PC-3 (cell line): ENCODE data around the gene OBP2B. TPM values are rescaled to one million over a fixed set of nuclear protein-coding genes. Genes with fewer than 3 reads are reported as not detected.
"Not testable (repeated sequence)": the region's sequence is repeated elsewhere in the genome, so short reads cannot be mapped to it uniquely, and the experiment has no call there.

Experiments used
- ATAC-seq: fragments of 200-7000 bp; cut with Tn5 transposase; 2 replicates; pipeline ENCODE4 v1.9.1; 2020; ENCODE audit warnings: mild to moderate bottlenecking, moderate library complexity
- BruUV-seq: library from RNA; stranded (reverse); fragments of 400-500 nt; replicated peaks from 2 replicates; lab custom pipeline; 2021; lab: Mats Ljungman, UMichigan
- CTCF ChIA-PET: fragments of 300-600 bp; sonication (Branson Sonifier 250); formaldehyde crosslinking; loops from one replicate; lab custom pipeline; 2022; ENCODE audit warnings: antibody characterized with exemption; lab: Charles Lee
- POLR2A ChIA-PET: fragments of 300-600 bp; sonication (Branson Sonifier 250); formaldehyde crosslinking; loops from one replicate; lab custom pipeline; 2022; ENCODE audit warnings: antibody characterized with exemption; ENCODE audit not compliant: unreplicated experiment; lab: Charles Lee
- DNase-seq: peaks from one replicate; pipeline ENCODE4 v3.0.0-alpha.2; 2015
- H2AFZ ChIP-seq: fragments of 300-600 bp; sonication (generic); 2 replicates; pipeline ENCODE4 v1.6.0; 2016; ENCODE audit warnings: antibody characterized with exemption, low read length
- H3F3A ChIP-seq: fragments of 300-600 bp; sonication (generic); one replicate; pipeline ENCODE4 v1.6.0; 2017; ENCODE audit warnings: antibody characterized with exemption, low read length, control low read depth, mild to moderate bottlenecking; ENCODE audit not compliant: unreplicated experiment
- H3K27ac ChIP-seq: fragments of 300-600 bp; sonication (generic); 2 replicates; pipeline ENCODE4 v1.5.1; 2016; ENCODE audit warnings: mild to moderate bottlenecking, low read length
- H3K27me3 ChIP-seq: fragments of 300-600 bp; sonication (generic); 2 replicates; pipeline ENCODE4 v1.6.1; 2016; ENCODE audit warnings: low read length, mixed read lengths
- H3K36me3 ChIP-seq: fragments of 300-600 bp; sonication (generic); 2 replicates; pipeline ENCODE4 v1.6.1; 2016; ENCODE audit warnings: low read depth, mixed run types, low read length, mixed read lengths
- H3K4me1 ChIP-seq: fragments of 300-600 bp; sonication (generic); 2 replicates; pipeline ENCODE4 v1.5.1; 2016; ENCODE audit warnings: low read length; ENCODE audit not compliant: insufficient read depth
- H3K4me2 ChIP-seq: fragments of 300-600 bp; sonication (generic); 2 replicates; pipeline ENCODE4 v1.6.0; 2016; ENCODE audit warnings: low read length
- H3K4me3 ChIP-seq: fragments of 300-600 bp; sonication (generic); 2 replicates; pipeline ENCODE4 v1.5.1; 2016; ENCODE audit warnings: mild to moderate bottlenecking, low read length, mixed read lengths
- H3K79me2 ChIP-seq: fragments of 300-600 bp; sonication (generic); 2 replicates; pipeline ENCODE4 v1.6.1; 2017; ENCODE audit warnings: low read length, mixed read lengths
- H3K9ac ChIP-seq: fragments of 300-600 bp; sonication (generic); 2 replicates; pipeline ENCODE4 v1.6.0; 2016; ENCODE audit warnings: mild to moderate bottlenecking, low read length
- H3K9me2 ChIP-seq: fragments of 300-600 bp; sonication (generic); replicated peaks from 2 replicates; pipeline ENCODE4 v1.6.1; 2016; ENCODE audit warnings: mixed run types, low read length, mixed read lengths
- H3K9me3 ChIP-seq: fragments of 300-600 bp; sonication (generic); 2 replicates; pipeline ENCODE4 v1.6.1; 2016; ENCODE audit warnings: low read length, mixed read lengths
- H4K20me1 ChIP-seq: fragments of 300-600 bp; sonication (generic); 2 replicates; pipeline ENCODE4 v1.6.1; 2016; ENCODE audit warnings: low read length, mixed read lengths
- EZH2 ChIP-seq: fragments of 300-600 bp; sonication (generic); IDR thresholded peaks from one replicate; pipeline ENCODE4 v1.6.1; 2017; ENCODE audit warnings: antibody characterized with exemption, mild to moderate bottlenecking, low read length; ENCODE audit not compliant: unreplicated experiment
- EZH2phosphoT487 ChIP-seq: fragments of 300-600 bp; sonication (generic); IDR thresholded peaks from 2 replicates; pipeline ENCODE4 v1.6.1; 2018; ENCODE audit warnings: mild to moderate bottlenecking, antibody characterized with exemption, low read length, borderline replicate concordance
- intact Hi-C: fragments of 100-400 bp; cut with micrococcal nuclease; formaldehyde crosslinking; loops from 2 replicates; pipeline ENCODE4 v1.9.0; 2023
- total RNA-seq: library from RNA; depleted of rRNA; stranded (reverse); fragments of >200 nt; gene quantifications from 2 replicates; pipeline ENCODE4 v1.2.3, GENCODE V29; 2014
- TF ChIP-seq, protein P1 (sequence below): fragments of 300-600 bp; sonication (generic); conservative IDR thresholded peaks from 2 replicates; pipeline ENCODE4 v1.5.1; 2017; ENCODE audit warnings: antibody characterized with exemption, low read depth, mild to moderate bottlenecking, low read length

Gene OBP2B
- total RNA-seq, 1 experiment from 2014 or later, result not detected

DNA sequence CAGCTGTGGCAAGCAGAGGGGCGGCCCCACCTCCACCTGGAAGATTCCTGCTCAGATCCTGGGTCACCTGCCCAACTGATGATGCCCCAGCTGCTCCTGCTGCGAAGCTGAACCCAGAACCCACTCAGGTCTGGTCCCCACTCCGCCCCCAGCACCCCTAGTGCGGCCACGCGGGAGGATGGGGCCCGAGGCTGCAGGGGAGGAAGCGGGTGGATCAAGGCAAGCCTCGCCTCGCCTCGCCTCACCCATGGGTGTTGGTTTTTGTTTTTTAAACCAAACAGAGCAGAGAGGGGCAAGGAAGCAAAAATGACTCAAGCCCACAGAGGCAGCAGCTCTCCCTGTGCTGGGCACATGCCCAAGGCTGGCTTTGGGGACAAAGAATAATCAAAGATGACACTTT lies 42.7 kb upstream of the OBP2B start:
- Histone ChIP-seq H2AFZ (no peak overlapping the region), H3K79me2 (no peaks in the 10 kb centered on the region), H3K4me2 (peak overlapping the region; percentile 67), H3K4me1 (peaks cover 31% of the 10 kb centered on the region), H3F3A (no peaks in the 10 kb centered on the region), H3K4me3 (no peak overlapping the region; the same call in 1 of the 2 replicates), H3K27me3 (no peaks in the 10 kb centered on the region), H3K9ac (no peak overlapping the region; the same call in 1 of the 2 replicates), H4K20me1 (no peaks in the 10 kb centered on the region), H3K27ac (peak overlapping the region; percentile 69), H3K9me2 (no peaks in the 10 kb centered on the region), H3K36me3 (no peaks in the 10 kb centered on the region), H3K9me3 (no peaks in the 10 kb centered on the region)
- ChIA-PET CTCF (no interaction called here), POLR2A (no interaction called here)
- ATAC-seq (peak; percentile 33; the same call in 1 of the 2 replicates), DNase-seq (peak; percentile 31)
- TF ChIP-seq EZH2phosphoT487, result no peak
- TF ChIP-seq EZH2, result no peak
- TF ChIP-seq, protein P1, sequence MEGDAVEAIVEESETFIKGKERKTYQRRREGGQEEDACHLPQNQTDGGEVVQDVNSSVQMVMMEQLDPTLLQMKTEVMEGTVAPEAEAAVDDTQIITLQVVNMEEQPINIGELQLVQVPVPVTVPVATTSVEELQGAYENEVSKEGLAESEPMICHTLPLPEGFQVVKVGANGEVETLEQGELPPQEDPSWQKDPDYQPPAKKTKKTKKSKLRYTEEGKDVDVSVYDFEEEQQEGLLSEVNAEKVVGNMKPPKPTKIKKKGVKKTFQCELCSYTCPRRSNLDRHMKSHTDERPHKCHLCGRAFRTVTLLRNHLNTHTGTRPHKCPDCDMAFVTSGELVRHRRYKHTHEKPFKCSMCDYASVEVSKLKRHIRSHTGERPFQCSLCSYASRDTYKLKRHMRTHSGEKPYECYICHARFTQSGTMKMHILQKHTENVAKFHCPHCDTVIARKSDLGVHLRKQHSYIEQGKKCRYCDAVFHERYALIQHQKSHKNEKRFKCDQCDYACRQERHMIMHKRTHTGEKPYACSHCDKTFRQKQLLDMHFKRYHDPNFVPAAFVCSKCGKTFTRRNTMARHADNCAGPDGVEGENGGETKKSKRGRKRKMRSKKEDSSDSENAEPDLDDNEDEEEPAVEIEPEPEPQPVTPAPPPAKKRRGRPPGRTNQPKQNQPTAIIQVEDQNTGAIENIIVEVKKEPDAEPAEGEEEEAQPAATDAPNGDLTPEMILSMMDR, result no peak
- intact Hi-C loops, result no loop called here
- BruUV-seq, result no TSS peak

DNA sequence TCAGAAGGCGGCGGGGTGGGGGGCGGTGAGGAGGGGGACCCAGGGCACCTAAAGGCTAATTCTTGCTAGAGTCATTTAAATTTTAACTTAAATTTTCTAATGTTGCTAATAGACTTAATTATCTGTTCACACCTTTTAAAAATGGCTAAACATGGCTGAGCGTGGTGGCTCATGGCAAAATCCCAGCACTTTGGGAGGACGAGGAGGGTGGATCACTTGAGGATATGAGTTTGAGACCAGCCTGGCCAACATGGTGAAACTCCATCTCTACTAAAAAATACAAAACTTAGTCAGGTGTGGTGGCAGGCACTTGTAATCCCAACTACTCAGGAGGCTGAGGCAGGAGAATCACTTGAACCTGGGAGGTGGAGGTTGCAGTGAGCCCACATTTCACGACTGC lies 42.2 kb upstream of the OBP2B start:
- H3K36me3 ChIP-seq, BruUV-seq, POLR2A ChIA-PET, H3K79me2 ChIP-seq, ATAC-seq, H3K27ac ChIP-seq, H3K4me3 ChIP-seq, H3K27me3 ChIP-seq, DNase-seq, H3K9me3 ChIP-seq, H3F3A ChIP-seq, H4K20me1 ChIP-seq, H2AFZ ChIP-seq, H3K9ac ChIP-seq, H3K9me2 ChIP-seq, CTCF ChIA-PET, intact Hi-C loops: not testable (repeated sequence)
- Histone ChIP-seq H3K4me1 (peaks cover 31% of the 10 kb centered on the region), H3K4me2 (0 out of 2 replicates have a peak overlapping the region, but pooled peaks have one; percentile 67)

DNA sequence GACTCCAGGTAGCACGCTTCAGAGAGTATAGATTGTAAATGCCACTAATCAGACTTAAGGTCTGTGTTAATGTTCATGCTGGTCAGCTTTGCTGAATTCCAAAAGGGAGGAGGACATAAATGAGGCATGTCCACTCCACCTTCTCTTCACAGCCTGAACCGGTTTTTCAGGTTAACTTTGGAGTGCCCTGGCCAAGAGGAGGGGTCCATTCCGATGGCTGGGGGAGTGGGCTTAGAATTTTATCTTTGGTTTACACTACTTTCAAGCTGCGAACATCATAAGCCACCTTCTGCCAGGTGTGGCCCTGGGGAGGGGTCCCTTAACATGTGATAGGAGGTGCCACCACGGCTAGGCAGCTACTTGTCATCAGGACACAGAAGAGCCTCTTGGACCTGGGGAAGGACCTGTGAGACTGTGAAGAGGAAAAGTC lies 41.7 kb upstream of the OBP2B start:
- CTCF ChIA-PET, result no interaction called here
- DNase-seq, result peak; percentile 53
- peak overlapping the region; percentile 31; the same call in 1 of the 2 replicates for H3K4me2 ChIP-seq

More for the DNA sequence above, 41.7 kb upstream of the OBP2B start:
- POLR2A ChIA-PET, result no interaction called here
- Histone ChIP-seq H3K4me3 (no peak overlapping the region), H3F3A (no peaks in the 10 kb centered on the region), H3K27me3 (no peaks in the 10 kb centered on the region), H3K4me1 (peaks cover 31% of the 10 kb centered on the region), H3K9me3 (no peaks in the 10 kb centered on the region), H4K20me1 (no peaks in the 10 kb centered on the region), H2AFZ (no peak overlapping the region), H3K27ac (no peak overlapping the region), H3K9me2 (no peaks in the 10 kb centered on the region), H3K9ac (no peak overlapping the region), H3K36me3 (no peaks in the 10 kb centered on the region), H3K79me2 (no peaks in the 10 kb centered on the region)
- no TSS peak for BruUV-seq
- TF ChIP-seq EZH2 (no peak), EZH2phosphoT487 (no peak)
- TF ChIP-seq, protein P1, result no peak
- ATAC-seq, result peak; percentile 38; the same call in 1 of the 2 replicates
- intact Hi-C loops, result no loop called here
